ENCODE measurements around the gene IFFO2. TPM values are rescaled to one million over a fixed set of nuclear protein-coding genes. Genes with fewer than 3 reads are reported as not detected.

IFFO2 gene
- total RNA-seq, 3 donors from 2014 or later (not counting 1 experiment from before 2014, with no cell fraction given): 52.4 to 105 (median 66.5) TPM

DNA sequence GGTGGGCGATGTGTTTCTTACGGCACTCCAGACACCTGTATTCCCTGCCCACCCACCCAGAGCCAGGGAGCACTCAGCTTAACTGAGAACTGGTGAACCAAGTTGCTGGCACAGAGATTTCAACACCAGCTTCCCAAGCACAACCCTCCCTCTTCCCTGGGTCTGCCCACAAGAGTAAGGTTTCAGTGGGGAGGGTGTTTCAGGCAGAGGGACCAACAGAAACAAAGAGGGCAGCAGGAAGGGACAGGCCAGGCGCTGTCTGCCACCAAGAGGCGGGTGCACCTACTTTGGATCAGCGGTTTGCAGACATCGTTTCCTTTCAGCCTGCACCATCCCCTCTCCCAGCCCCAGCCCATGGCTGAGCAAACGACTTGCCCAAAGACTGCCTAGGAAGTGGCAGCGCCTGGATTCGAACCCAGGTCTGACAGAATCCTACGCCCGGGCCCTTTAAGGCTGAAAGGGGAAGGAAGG lies 32.2 kb downstream of the IFFO2 start:
- H3K9me3 ChIP-seq (ENCODE audit: control insufficient read depth, insufficient read depth, low read length): no peaks in the 10 kb centered on the region
- Mint-ChIP-seq H3K4me3 (peak overlapping the region; percentile 70), H3K27ac (peak overlapping the region; percentile 83 to 95), H3K9me3 (peaks cover 0 to 2% of the 10 kb centered on the region in 2 donors), H3K27me3 (ENCODE audit: low read depth in 2 of 2) (no peaks in the 10 kb centered on the region), H3K4me1 (peaks cover 56 to 61% of the 10 kb centered on the region in 2 donors), H3K36me3 (no peaks in the 10 kb centered on the region)
- H3K4me3 ChIP-seq (ENCODE audit: low read length): no peak overlapping the region
- H3K27me3 ChIP-seq (ENCODE audit: control insufficient read depth, insufficient read depth, low read length): no peaks in the 10 kb centered on the region
- peak overlapping the region; percentile 39 for H3K27ac ChIP-seq (ENCODE audit: low read length)
- TF ChIP-seq, protein P1, sequence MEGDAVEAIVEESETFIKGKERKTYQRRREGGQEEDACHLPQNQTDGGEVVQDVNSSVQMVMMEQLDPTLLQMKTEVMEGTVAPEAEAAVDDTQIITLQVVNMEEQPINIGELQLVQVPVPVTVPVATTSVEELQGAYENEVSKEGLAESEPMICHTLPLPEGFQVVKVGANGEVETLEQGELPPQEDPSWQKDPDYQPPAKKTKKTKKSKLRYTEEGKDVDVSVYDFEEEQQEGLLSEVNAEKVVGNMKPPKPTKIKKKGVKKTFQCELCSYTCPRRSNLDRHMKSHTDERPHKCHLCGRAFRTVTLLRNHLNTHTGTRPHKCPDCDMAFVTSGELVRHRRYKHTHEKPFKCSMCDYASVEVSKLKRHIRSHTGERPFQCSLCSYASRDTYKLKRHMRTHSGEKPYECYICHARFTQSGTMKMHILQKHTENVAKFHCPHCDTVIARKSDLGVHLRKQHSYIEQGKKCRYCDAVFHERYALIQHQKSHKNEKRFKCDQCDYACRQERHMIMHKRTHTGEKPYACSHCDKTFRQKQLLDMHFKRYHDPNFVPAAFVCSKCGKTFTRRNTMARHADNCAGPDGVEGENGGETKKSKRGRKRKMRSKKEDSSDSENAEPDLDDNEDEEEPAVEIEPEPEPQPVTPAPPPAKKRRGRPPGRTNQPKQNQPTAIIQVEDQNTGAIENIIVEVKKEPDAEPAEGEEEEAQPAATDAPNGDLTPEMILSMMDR (IDR thresholded peaks at IDR 0.05): no peak
- peaks cover 75% of the 10 kb centered on the region for H3K4me1 ChIP-seq (ENCODE audit: control insufficient read depth, insufficient read depth, low read length)
- DNase-seq: peak in 1 of 2 donors; percentile 37
- peaks cover 11% of the 10 kb centered on the region for H3K36me3 ChIP-seq (ENCODE audit: control insufficient read depth, insufficient read depth, low read length)
- ATAC-seq: no peak
- 32% methylated on average over 11 of the region's 11 CpGs for WGBS (ENCODE audit: insufficient coverage)
- intact Hi-C loops (cut with micrococcal nuclease): no loop called here

DNA sequence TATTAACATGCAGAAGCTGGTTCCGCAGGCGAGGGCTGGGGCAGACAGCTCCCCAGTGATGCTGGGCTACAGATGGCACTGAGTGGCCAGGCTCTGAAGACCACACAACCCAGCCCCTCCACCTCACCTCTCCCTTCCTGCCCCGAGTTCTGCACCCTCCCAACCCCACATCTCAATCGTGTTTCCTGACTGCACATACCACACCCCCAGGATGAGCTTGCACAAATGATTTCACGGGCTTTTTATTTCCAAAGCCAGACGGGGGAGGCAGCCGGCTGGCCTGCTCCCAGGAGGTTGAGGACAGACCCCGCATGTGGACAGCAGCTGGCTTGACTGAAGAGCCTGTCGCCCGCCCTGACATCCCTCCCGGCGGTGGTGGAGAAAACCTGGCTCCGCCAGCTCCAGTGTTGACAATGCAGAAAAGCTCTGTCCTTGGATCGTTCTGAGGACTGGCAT lies 32.7 kb downstream of the IFFO2 start:
- peaks cover 0 to 2% of the 10 kb centered on the region in 2 donors for H3K9me3 Mint-ChIP-seq
- no peaks in the 10 kb centered on the region for H3K36me3 Mint-ChIP-seq
- H3K27ac Mint-ChIP-seq: peak overlapping the region; percentile 83 to 95
- no peaks in the 10 kb centered on the region for H3K27me3 Mint-ChIP-seq (ENCODE audit: low read depth in 2 of 2)
- peak in 1 of 2 donors; percentile 44 for DNase-seq
- TF ChIP-seq, protein P1 (IDR thresholded peaks at IDR 0.05): no peak
- peak overlapping the region; percentile 70 for H3K4me3 Mint-ChIP-seq
- Histone ChIP-seq H3K4me3 (ENCODE audit: low read length) (no peak overlapping the region), H3K4me1 (ENCODE audit: control insufficient read depth, insufficient read depth, low read length) (peaks cover 70% of the 10 kb centered on the region), H3K27ac (ENCODE audit: low read length) (peak overlapping the region; percentile 39), H3K36me3 (ENCODE audit: control insufficient read depth, insufficient read depth, low read length) (peaks cover 14% of the 10 kb centered on the region), H3K27me3 (ENCODE audit: control insufficient read depth, insufficient read depth, low read length) (no peaks in the 10 kb centered on the region), H3K9me3 (ENCODE audit: control insufficient read depth, insufficient read depth, low read length) (no peaks in the 10 kb centered on the region)
- H3K4me1 Mint-ChIP-seq: peaks cover 53 to 61% of the 10 kb centered on the region in 2 donors
- intact Hi-C loops (cut with micrococcal nuclease): no loop called here
- WGBS (ENCODE audit: insufficient coverage): 21% methylated on average over 14 of the region's 14 CpGs
- peak in 2 of 3 donors; percentile 27 to 45 for ATAC-seq

DNA sequence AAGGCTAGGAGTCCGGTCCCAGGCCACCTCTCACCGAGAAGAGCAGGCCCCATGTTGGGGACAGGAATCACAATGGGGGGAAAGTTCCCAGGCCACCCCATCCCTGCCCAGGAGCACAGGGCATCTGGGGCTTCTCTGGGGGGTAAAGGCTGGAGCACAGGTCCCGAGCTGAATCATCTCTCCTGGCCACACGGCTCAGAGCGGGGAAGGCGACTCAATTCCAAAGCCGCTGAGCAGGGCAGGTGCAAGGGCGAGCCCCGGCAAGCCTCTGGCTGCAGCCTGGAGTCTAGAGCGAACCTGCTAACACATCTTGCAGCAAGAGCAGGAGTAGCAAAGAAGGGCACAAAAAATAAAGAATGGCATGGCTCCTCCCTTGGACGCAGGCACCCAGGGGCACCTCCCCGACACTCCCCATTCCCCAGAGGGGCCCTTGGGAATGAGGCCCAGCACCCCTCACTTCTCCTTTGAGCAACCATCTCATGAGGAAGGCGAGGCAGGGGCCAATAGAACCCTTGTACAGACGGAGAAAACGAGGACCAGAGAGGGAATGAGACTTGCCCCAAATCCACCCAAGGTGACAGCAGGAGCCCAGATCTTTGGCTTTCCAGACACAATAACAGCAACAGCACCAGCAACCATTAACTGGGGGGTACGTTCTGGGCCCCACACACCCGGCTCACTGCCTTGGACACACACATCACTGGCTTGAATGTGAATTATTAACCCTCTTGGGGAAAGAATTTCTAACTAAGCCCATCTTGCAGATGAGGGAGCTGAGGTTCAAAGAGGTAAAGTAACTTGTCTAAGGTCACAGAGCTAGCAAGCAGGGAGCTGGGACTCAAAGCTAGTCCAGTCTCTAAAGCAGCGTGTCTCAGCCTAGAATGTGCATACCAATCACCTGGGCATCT lies 33.4 kb downstream of the IFFO2 start:
- Mint-ChIP-seq H3K9me3 (peaks cover 0 to 2% of the 10 kb centered on the region in 2 donors), H3K27me3 (ENCODE audit: low read depth in 2 of 2) (no peaks in the 10 kb centered on the region), H3K36me3 (no peaks in the 10 kb centered on the region), H3K4me3 (peak overlapping the region; percentile 70), H3K4me1 (peaks cover 48 to 63% of the 10 kb centered on the region in 2 donors), H3K27ac (peak overlapping the region; percentile 83 to 95)
- Histone ChIP-seq H3K27ac (ENCODE audit: low read length) (no peak overlapping the region), H3K4me1 (ENCODE audit: control insufficient read depth, insufficient read depth, low read length) (peaks cover 64% of the 10 kb centered on the region), H3K36me3 (ENCODE audit: control insufficient read depth, insufficient read depth, low read length) (peaks cover 21% of the 10 kb centered on the region), H3K9me3 (ENCODE audit: control insufficient read depth, insufficient read depth, low read length) (no peaks in the 10 kb centered on the region), H3K4me3 (ENCODE audit: low read length) (no peak overlapping the region), H3K27me3 (ENCODE audit: control insufficient read depth, insufficient read depth, low read length) (no peaks in the 10 kb centered on the region)
- DNase-seq (no peak), ATAC-seq (no peak)
- intact Hi-C loops (cut with micrococcal nuclease): no loop called here
- 83% methylated on average over 18 of the region's 18 CpGs for WGBS (ENCODE audit: insufficient coverage)
- TF ChIP-seq, protein P1 (IDR thresholded peaks at IDR 0.05): no peak

All from natural killer cell (primary cell).